HFFc6 (cell line): ENCODE measurements around the gene PCNA. TPM values are rescaled to one million over a fixed set of nuclear protein-coding genes. Genes with fewer than 3 reads are reported as not detected.

Experiments
- DNase-seq: peaks from one replicate; pipeline ENCODE4 v3.0.0-alpha.2; 2018
- H3K27ac Mint-ChIP-seq: 2 replicates; pipeline ENCODE4 v1.8.0; 2020; ENCODE audit warnings: mild to moderate bottlenecking, mixed read lengths
- H3K27me3 Mint-ChIP-seq: 2 replicates; pipeline ENCODE4 v1.8.0; 2021; ENCODE audit warnings: mild to moderate bottlenecking, moderate library complexity, mixed read lengths; ENCODE audit not compliant: insufficient read depth
- H3K36me3 Mint-ChIP-seq: 2 replicates; pipeline ENCODE4 v1.8.0; 2021; ENCODE audit warnings: low read depth, mixed read lengths
- H3K4me1 Mint-ChIP-seq: 2 replicates; pipeline ENCODE4 v1.8.0; 2020; ENCODE audit warnings: low read depth, mixed read lengths
- H3K4me3 Mint-ChIP-seq: 2 replicates; pipeline ENCODE4 v1.8.0; 2020; ENCODE audit warnings: mild to moderate bottlenecking, moderate library complexity, mixed read lengths
- H3K9me3 Mint-ChIP-seq: 2 replicates; pipeline ENCODE4 v1.8.0; 2020; ENCODE audit warnings: mild to moderate bottlenecking, mixed read lengths
- total RNA-seq, 6 experiments: library from RNA; stranded (reverse); fragmentation: NEBNext Ultra II Directional; extraction: Animal tissue kit (Norgen Biotek cat#: 25700); gene quantifications; 2 replicates in 1 of 6; 3 replicates in 5 of 6; pipeline ENCODE4 v1.2.3, GENCODE V29; 2021
- TF ChIP-seq, protein P1 (sequence below): fragments of 200-600 bp; sonication (generic); IDR thresholded peaks from 2 replicates; pipeline ENCODE4 v1.5.0; 2021; ENCODE audit warnings: antibody characterized with exemption, mild to moderate bottlenecking

Gene PCNA
- total RNA-seq, 6 experiments from 2014 or later: 104 to 172 (median 152) TPM

DNA sequence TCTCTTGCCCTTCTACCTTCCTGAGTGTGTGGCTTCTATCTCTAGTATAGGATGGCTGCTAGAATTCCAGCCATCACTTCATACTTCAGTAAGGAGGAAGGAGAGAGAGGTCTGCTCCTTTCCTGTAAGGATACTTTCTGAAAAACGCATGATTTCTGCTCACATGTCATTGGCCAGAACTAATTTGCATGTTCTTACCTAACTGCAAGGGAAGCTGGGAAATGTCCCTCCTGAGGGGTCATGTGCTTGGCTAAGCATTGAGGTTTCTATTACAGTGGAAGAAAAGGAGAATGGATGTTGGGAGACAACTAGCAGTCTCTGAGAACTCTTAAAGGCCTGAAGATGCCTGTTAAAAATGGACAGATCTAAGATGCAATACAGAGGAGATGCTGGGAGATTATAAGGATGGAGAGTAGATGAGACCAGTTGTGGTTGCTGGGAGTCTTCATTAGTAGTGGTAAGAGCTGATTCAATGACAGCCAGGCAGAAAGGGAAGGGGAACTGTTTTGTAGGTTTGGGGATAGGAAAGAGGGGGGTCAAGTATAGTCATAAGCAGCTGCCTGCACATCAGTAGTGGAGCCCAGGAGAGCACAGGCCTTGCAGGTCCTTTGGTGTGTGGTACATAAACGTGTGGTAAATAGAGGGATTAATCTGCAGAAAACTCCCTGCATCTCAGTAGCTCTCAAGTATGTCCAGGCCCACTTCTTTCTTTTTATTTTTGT lies 27.3 kb upstream of the PCNA start:
- H3K27ac Mint-ChIP-seq: no peak overlapping the region
- H3K36me3 Mint-ChIP-seq: 0 out of 2 replicates have a peak, but pooled peaks cover 4% of the 10 kb centered on the region
- DNase-seq: no peak
- no peak overlapping the region for H3K4me3 Mint-ChIP-seq
- peaks cover 10% of the 10 kb centered on the region for H3K4me1 Mint-ChIP-seq
- H3K9me3 Mint-ChIP-seq: no peaks in the 10 kb centered on the region
- TF ChIP-seq, protein P1, sequence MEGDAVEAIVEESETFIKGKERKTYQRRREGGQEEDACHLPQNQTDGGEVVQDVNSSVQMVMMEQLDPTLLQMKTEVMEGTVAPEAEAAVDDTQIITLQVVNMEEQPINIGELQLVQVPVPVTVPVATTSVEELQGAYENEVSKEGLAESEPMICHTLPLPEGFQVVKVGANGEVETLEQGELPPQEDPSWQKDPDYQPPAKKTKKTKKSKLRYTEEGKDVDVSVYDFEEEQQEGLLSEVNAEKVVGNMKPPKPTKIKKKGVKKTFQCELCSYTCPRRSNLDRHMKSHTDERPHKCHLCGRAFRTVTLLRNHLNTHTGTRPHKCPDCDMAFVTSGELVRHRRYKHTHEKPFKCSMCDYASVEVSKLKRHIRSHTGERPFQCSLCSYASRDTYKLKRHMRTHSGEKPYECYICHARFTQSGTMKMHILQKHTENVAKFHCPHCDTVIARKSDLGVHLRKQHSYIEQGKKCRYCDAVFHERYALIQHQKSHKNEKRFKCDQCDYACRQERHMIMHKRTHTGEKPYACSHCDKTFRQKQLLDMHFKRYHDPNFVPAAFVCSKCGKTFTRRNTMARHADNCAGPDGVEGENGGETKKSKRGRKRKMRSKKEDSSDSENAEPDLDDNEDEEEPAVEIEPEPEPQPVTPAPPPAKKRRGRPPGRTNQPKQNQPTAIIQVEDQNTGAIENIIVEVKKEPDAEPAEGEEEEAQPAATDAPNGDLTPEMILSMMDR: no peak
- H3K27me3 Mint-ChIP-seq: no peaks in the 10 kb centered on the region

DNA sequence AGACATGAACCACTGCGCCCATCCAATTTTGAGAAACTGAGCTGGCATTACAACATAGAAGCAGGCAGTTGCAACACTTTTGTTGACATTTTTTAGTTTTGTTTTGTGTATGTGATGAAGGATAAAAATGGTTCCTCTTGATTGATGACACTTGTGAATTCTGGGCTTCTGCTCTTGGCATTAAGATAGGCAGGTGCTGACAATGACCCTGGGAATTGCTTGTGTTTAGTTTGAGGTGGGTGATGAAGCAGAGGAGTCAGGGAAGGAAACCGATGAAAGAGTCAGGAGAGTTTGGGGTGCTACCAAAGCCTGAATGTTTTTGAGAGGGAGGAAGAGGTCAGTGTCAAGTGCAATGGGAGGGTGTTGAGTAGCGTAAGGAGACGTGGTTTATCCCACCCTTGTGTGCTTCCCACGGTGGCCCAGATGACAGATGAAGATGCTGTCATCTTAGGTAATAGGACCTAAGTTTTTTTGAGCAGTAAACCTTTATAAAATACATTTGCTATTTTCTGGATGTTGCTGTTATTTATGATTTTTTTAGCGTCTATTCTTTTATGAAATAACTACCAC lies 26.4 kb upstream of the PCNA start:
- no peaks in the 10 kb centered on the region for H3K27me3 Mint-ChIP-seq
- DNase-seq: no peak
- 0 out of 2 replicates have a peak, but pooled peaks cover 4% of the 10 kb centered on the region for H3K36me3 Mint-ChIP-seq
- TF ChIP-seq, protein P1: no peak
- H3K4me1 Mint-ChIP-seq: peaks cover 10% of the 10 kb centered on the region
- H3K27ac Mint-ChIP-seq: no peak overlapping the region
- H3K9me3 Mint-ChIP-seq: no peaks in the 10 kb centered on the region
- no peak overlapping the region for H3K4me3 Mint-ChIP-seq

DNA sequence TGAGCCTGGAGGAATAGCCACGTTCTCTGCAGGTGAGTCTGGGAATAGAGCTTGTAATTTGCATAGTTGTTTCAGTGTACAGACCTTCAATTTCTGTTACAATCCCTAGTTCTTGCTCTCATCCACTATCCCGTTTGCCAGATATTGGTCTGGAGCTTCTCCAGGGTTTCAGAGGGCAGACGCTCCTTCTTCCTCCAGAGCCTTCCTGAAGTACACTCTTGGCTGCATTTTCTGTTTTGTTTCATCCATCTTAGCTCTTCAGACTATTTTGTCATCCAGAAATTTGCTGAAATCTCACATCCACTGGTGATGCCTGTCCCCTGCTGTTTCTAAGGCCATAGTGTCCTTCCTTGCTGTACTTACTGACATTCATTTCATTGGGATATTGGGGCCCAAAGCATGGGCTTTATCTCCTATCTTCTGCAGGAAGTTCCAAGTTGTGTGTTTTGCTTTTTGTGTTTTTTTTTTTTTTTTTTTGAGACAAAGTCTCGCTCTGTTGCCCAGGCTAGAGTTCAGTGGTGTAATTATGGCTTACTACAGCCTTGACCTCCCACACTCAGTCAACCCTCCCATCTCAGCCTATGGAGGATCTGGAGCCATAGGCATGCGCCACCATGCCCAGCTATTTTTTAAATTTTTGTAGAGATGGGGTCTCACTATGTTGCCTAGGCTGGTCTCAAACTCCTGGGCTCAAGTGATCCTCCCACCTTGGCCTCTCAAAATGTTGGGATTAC lies 25.8 kb upstream of the PCNA start:
- no peaks in the 10 kb centered on the region for H3K9me3 Mint-ChIP-seq
- H3K4me1 Mint-ChIP-seq: peaks cover 4% of the 10 kb centered on the region
- 0 out of 2 replicates have a peak, but pooled peaks cover 4% of the 10 kb centered on the region for H3K36me3 Mint-ChIP-seq
- no peak overlapping the region for H3K4me3 Mint-ChIP-seq
- no peak overlapping the region for H3K27ac Mint-ChIP-seq
- TF ChIP-seq, protein P1: no peak
- no peak for DNase-seq
- no peaks in the 10 kb centered on the region for H3K27me3 Mint-ChIP-seq

DNA sequence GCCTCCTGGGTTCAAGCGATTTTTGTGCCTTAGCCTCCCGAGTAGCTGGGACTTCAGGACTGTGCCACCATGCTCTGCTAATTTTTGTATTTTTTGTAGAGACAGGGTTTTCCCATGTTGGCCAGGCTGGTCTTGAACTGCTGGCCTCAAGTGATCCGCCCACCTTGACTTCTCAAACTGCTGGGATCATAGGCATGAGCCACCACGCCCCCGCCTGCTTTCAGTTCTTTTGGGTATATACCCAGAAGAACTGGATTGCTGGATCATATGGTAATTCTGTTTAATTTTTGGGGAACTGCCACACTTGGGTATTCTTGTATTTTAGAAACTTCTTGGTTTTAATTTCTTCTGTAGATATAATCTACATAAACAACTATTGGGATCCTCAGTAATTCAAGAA lies 24.1 kb upstream of the PCNA start:
- DNase-seq: no peak
- no peaks in the 10 kb centered on the region for H3K4me1 Mint-ChIP-seq
- H3K27me3 Mint-ChIP-seq: no peaks in the 10 kb centered on the region
- 0 out of 2 replicates have a peak, but pooled peaks cover 4% of the 10 kb centered on the region for H3K36me3 Mint-ChIP-seq
- H3K4me3 Mint-ChIP-seq: no peak overlapping the region
- H3K9me3 Mint-ChIP-seq: no peaks in the 10 kb centered on the region
- TF ChIP-seq, protein P1: no peak
- H3K27ac Mint-ChIP-seq: no peak overlapping the region

DNA sequence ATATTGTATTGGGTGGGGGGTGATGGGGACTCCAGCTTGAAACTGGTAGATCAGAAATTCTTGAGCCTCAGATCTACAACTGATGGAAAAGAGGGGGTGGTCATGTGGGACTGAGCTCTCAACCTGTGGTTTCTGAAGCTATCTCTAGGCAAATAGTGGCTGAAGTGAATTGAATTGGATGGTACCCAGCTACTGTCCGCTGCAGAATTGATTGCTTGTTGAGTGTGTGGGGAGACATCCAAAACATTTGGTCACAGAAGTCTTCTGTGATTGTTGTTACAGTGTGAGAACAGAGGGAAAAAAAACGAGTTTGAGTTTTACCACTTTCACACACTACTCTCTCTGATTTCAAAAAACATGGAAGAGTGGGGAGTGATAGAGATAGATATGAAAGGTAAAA lies 21.9 kb upstream of the PCNA start:
- H3K4me3 Mint-ChIP-seq: no peak overlapping the region
- no peaks in the 10 kb centered on the region for H3K4me1 Mint-ChIP-seq

More for the DNA sequence above, 21.9 kb upstream of the PCNA start:
- no peak overlapping the region for H3K27ac Mint-ChIP-seq
- H3K9me3 Mint-ChIP-seq: no peaks in the 10 kb centered on the region
- 0 out of 2 replicates have a peak, but pooled peaks cover 4% of the 10 kb centered on the region for H3K36me3 Mint-ChIP-seq
- no peaks in the 10 kb centered on the region; the same call in 1 of the 2 replicates for H3K27me3 Mint-ChIP-seq
- TF ChIP-seq, protein P1: no peak
- DNase-seq: no peak
